Measurements from ENCODE around the gene TECPR2. TPM values are rescaled to one million over a fixed set of nuclear protein-coding genes. Genes with fewer than 3 reads are reported as not detected.

TECPR2 gene
- total and polyA plus RNA-seq, 2 of the 13 experiments (the other 11 are each of a cell fraction or from before 2014, with no cell fraction given), result 3.5 to 5.7 TPM

- TF ChIP-seq ZNF646 (CRISPR knock-in tag; IDR thresholded peaks at IDR 0.05) (no peak), FOXA3 (CRISPR knock-in tag; IDR thresholded peaks at IDR 0.05) (peak; percentile 44; the same call in 1 of the 2 replicates), ZNF776 (CRISPR knock-in tag; IDR thresholded peaks at IDR 0.05) (no peak; the same call in 1 of the 2 replicates), ZNF225 (CRISPR knock-in tag; IDR thresholded peaks at IDR 0.05) (no peak), ZSCAN31 (CRISPR knock-in tag; IDR thresholded peaks at IDR 0.05; ENCODE audit: low read depth) (peak; percentile 52; the same call in 1 of the 2 replicates), AKAP8 (CRISPR knock-in tag; IDR thresholded peaks at IDR 0.05) (peak; percentile 72; the same call in 1 of the 2 replicates), ZSCAN5A (CRISPR knock-in tag; IDR thresholded peaks at IDR 0.05; ENCODE audit: borderline replicate concordance) (no peak), FOXA1 (IDR thresholded peaks at IDR 0.05) (no peak), FOXA1 (CRISPR knock-in tag; IDR thresholded peaks at IDR 0.05) (no peak), ASH2L (IDR thresholded peaks at IDR 0.05; ENCODE audit: insufficient read length, low read depth, low read length) (peak; percentile 51), ZBTB34 (CRISPR knock-in tag; IDR thresholded peaks at IDR 0.05) (no peak), CBFB (CRISPR knock-in tag; IDR thresholded peaks at IDR 0.05) (peak; percentile 43; the same call in 1 of the 2 replicates), ZNF329 (CRISPR knock-in tag; IDR thresholded peaks at IDR 0.05; ENCODE audit: low read depth) (no peak), POLR2A (IDR thresholded peaks at IDR 0.05; ENCODE audit: insufficient read depth in 1 of 2, low read depth in 2 of 2, low read length in 2 of 2) (peak; percentile 79 to 97), ZGPAT (CRISPR knock-in tag; IDR thresholded peaks at IDR 0.05) (peak; percentile 77)
- TF ChIP-seq, protein P1, sequence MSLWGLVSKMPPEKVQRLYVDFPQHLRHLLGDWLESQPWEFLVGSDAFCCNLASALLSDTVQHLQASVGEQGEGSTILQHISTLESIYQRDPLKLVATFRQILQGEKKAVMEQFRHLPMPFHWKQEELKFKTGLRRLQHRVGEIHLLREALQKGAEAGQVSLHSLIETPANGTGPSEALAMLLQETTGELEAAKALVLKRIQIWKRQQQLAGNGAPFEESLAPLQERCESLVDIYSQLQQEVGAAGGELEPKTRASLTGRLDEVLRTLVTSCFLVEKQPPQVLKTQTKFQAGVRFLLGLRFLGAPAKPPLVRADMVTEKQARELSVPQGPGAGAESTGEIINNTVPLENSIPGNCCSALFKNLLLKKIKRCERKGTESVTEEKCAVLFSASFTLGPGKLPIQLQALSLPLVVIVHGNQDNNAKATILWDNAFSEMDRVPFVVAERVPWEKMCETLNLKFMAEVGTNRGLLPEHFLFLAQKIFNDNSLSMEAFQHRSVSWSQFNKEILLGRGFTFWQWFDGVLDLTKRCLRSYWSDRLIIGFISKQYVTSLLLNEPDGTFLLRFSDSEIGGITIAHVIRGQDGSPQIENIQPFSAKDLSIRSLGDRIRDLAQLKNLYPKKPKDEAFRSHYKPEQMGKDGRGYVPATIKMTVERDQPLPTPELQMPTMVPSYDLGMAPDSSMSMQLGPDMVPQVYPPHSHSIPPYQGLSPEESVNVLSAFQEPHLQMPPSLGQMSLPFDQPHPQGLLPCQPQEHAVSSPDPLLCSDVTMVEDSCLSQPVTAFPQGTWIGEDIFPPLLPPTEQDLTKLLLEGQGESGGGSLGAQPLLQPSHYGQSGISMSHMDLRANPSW (CRISPR knock-in tag; IDR thresholded peaks at IDR 0.05; ENCODE audit: borderline replicate concordance), result no peak
Observed at GRCh38 chr14:102524451-102525218, 161.9 kb downstream of the TECPR2 start (continued).
